HepG2 (cell line): ENCODE data around the gene LRRC51. TPM values are rescaled to one million over a fixed set of nuclear protein-coding genes. Genes with fewer than 3 reads are reported as not detected.
A peak's percentile ranks its signal among the peaks of the same experiment; 100 is the strongest.

ENCODE experiments used
- ARHGAP35 ChIP-seq: sonication (generic); formaldehyde crosslinking; IDR thresholded peaks from 2 replicates; pipeline ENCODE4 v1.9.0; 2022; ENCODE audit warnings: mild to moderate bottlenecking, inconsistent platforms, moderate library complexity, missing genetic modification reagents, borderline replicate concordance
- GABPB1 ChIP-seq: IDR thresholded peaks from 2 replicates; pipeline ENCODE4 v1.6.1; 2016; ENCODE audit warnings: mild to moderate bottlenecking, missing genetic modification reagents, moderate library complexity, missing compliant biosample characterization
- HDAC1 ChIP-seq: sonication (generic); formaldehyde crosslinking; IDR thresholded peaks from 2 replicates; pipeline ENCODE4 v1.5.1; 2020; ENCODE audit warnings: mild to moderate bottlenecking, missing genetic modification reagents
- KAT8 ChIP-seq: IDR thresholded peaks from 2 replicates; pipeline ENCODE4 v1.6.1; 2016; ENCODE audit warnings: missing genetic modification reagents, missing compliant biosample characterization
- KLF9 ChIP-seq: IDR thresholded peaks from 2 replicates; pipeline ENCODE4 v1.6.1; 2016; ENCODE audit warnings: low read depth
- NBN ChIP-seq: fragments of 450-650 bp; conservative IDR thresholded peaks from 2 replicates; pipeline ENCODE4 v1.6.1; 2017
- NFATC3 ChIP-seq: sonication (generic); formaldehyde crosslinking; IDR thresholded peaks from 2 replicates; pipeline ENCODE4 v1.5.1; 2020; ENCODE audit warnings: mild to moderate bottlenecking, missing genetic modification reagents
- RBFOX2 ChIP-seq: fragments of 200-400 bp; formaldehyde crosslinking; IDR thresholded peaks from 2 replicates; pipeline ENCODE4 v1.6.1; 2017; ENCODE audit warnings: low read depth, mild to moderate bottlenecking, low read length
- REPIN1 ChIP-seq: sonication (generic); formaldehyde crosslinking; IDR thresholded peaks from 2 replicates; pipeline ENCODE4 v1.8.0; 2022; ENCODE audit warnings: missing genetic modification reagents, low read depth, mild to moderate bottlenecking, borderline replicate concordance
- SYNCRIP ChIP-seq: fragments of 200-400 bp; formaldehyde crosslinking; IDR thresholded peaks from 2 replicates; pipeline ENCODE4 v1.6.1; 2018; ENCODE audit warnings: mild to moderate bottlenecking, low read depth, low read length; ENCODE audit not compliant: insufficient read depth
- ZKSCAN5 ChIP-seq: sonication (generic); formaldehyde crosslinking; IDR thresholded peaks from 2 replicates; pipeline ENCODE4 v1.5.1; 2020; ENCODE audit warnings: mild to moderate bottlenecking, missing genetic modification reagents
- ZNF337 ChIP-seq: sonication (generic); formaldehyde crosslinking; IDR thresholded peaks from 2 replicates; pipeline ENCODE4 v1.5.1; 2020; ENCODE audit warnings: missing genetic modification reagents, low read depth, mild to moderate bottlenecking, borderline replicate concordance
- ZSCAN29 ChIP-seq: sonication (generic); formaldehyde crosslinking; conservative IDR thresholded peaks from 2 replicates; pipeline ENCODE4 v1.4.0; 2020; ENCODE audit warnings: mild to moderate bottlenecking, missing genetic modification reagents
- polyA plus RNA-seq, 8 experiments: library from polyadenylated mRNA; depleted of rRNA in 3 of 8; stranded (reverse) in 7 of 8; unstranded in 1 of 8; fragments of >200 nt; fragmentation: Illumina TruSeq in 4 of 8; extraction: Trizol in 4 of 8; gene quantifications; 2 replicates each; pipeline versions ENCODE4 v1.2.1 to v1.2.3, GENCODE V29; 2011 to 2016; ENCODE audit warnings: low read depth in 4 of 8, missing spikeins in 1 of 8, mixed read lengths in 1 of 8; ENCODE audit not compliant: insufficient read depth in 1 of 8
- total RNA-seq, 5 experiments: library from RNA; depleted of rRNA; stranded (reverse); fragments of >200 nt; fragmentation: Illumina TruSeq; extraction: Trizol; gene quantifications; 2 replicates each; pipeline ENCODE4 v1.2.3, GENCODE V29; 2016; ENCODE audit warnings: low read depth in 1 of 5
- TF ChIP-seq, protein P1 (sequence below): sonication (generic); formaldehyde crosslinking; IDR thresholded peaks from 2 replicates; pipeline ENCODE4 v1.4.0; 2020; ENCODE audit warnings: missing genetic modification reagents, low read depth, mild to moderate bottlenecking, borderline replicate concordance
- TF ChIP-seq, protein P2 (sequence below): sonication (generic); formaldehyde crosslinking; IDR thresholded peaks from 2 replicates; pipeline ENCODE4 v1.4.0; 2020; ENCODE audit warnings: missing genetic modification reagents
- TF ChIP-seq, protein P3 (sequence below): sonication (generic); formaldehyde crosslinking; IDR thresholded peaks from 2 replicates; pipeline ENCODE4 v1.4.0; 2020; ENCODE audit warnings: mild to moderate bottlenecking, missing genetic modification reagents
- TF ChIP-seq, protein P4 (sequence below), 2 experiments: sonication (generic) in 1 of 2; formaldehyde crosslinking in 1 of 2; IDR thresholded peaks; 2 replicates each; pipeline versions ENCODE4 v1.5.1 to v1.6.1; 2011 to 2020; ENCODE audit warnings: borderline replicate concordance in 1 of 2, low read depth in 1 of 2, low read length in 1 of 2, mild to moderate bottlenecking in 1 of 2, missing genetic modification reagents in 1 of 2, moderate library complexity in 1 of 2

The LRRC51 gene
- total and polyA plus RNA-seq, 2 of the 13 experiments (the other 11 are each of a cell fraction or from before 2014, with no cell fraction given), result 5.3 to 6.0 TPM

DNA sequence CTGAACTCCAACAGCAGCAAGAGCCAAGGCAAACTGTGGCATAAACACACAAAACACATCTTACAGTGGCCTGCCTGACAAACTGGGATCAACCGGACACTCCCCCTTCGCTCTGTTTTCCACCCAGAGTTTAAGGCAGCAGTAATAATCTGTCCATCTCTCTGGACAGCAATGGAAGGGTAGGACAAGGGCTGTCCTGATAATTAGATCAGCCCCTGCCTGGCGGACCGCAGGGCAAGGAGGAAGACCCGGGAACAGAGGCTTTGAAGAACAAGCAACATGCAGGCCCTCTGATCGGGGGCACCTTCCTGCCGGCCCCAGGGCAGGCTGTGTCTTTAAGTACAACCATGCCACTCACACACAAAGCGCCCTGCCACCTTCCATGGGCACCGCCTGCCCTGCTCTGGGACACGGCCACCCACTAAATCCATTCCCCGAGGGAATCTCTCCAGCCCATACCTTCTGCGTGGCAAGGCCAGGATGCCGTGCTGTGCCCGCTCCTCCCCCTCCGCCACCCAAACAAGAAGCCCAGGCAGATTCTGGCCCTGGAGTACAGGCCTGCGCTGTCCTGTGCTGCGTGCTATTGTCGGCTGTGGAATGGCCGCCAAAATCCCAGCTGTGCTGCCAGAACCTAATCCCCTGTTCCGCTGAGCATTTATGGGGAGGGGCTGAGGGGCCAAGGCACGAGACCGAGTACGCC, 39.1 kb upstream of the LRRC51 start (continued):
- TF ChIP-seq, protein P1, sequence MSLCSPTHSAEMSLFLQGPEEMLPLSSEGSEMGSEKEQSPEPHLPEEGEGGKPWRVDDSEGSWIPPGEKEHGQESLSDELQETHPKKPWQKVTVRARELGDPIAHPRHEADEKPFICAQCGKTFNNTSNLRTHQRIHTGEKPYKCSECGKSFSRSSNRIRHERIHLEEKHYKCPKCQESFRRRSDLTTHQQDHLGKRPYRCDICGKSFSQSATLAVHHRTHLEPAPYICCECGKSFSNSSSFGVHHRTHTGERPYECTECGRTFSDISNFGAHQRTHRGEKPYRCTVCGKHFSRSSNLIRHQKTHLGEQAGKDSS, result no peak
- TF ChIP-seq, protein P2, sequence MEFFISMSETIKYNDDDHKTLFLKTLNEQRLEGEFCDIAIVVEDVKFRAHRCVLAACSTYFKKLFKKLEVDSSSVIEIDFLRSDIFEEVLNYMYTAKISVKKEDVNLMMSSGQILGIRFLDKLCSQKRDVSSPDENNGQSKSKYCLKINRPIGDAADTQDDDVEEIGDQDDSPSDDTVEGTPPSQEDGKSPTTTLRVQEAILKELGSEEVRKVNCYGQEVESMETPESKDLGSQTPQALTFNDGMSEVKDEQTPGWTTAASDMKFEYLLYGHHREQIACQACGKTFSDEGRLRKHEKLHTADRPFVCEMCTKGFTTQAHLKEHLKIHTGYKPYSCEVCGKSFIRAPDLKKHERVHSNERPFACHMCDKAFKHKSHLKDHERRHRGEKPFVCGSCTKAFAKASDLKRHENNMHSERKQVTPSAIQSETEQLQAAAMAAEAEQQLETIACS, result no peak
- TF ChIP-seq NFATC3 (CRISPR knock-in tag) (no peak), SYNCRIP (no peak), GABPB1 (CRISPR knock-in tag) (peak; percentile 37; the same call in 1 of the 2 replicates), HDAC1 (CRISPR knock-in tag) (no peak), ZKSCAN5 (no peak), KLF9 (no peak), ARHGAP35 (CRISPR knock-in tag) (no peak), RBFOX2 (peak; percentile 46), ZSCAN29 (no peak), ZNF337 (CRISPR knock-in tag) (no peak), REPIN1 (CRISPR knock-in tag) (no peak), KAT8 (no peak), NBN (no peak)
- TF ChIP-seq, protein P3, sequence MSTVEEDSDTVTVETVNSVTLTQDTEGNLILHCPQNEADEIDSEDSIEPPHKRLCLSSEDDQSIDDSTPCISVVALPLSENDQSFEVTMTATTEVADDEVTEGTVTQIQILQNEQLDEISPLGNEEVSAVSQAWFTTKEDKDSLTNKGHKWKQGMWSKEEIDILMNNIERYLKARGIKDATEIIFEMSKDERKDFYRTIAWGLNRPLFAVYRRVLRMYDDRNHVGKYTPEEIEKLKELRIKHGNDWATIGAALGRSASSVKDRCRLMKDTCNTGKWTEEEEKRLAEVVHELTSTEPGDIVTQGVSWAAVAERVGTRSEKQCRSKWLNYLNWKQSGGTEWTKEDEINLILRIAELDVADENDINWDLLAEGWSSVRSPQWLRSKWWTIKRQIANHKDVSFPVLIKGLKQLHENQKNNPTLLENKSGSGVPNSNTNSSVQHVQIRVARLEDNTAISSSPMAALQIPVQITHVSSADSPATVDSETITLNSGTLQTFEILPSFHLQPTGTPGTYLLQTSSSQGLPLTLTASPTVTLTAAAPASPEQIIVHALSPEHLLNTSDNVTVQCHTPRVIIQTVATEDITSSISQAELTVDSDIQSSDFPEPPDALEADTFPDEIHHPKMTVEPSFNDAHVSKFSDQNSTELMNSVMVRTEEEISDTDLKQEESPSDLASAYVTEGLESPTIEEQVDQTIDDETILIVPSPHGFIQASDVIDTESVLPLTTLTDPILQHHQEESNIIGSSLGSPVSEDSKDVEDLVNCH (CRISPR knock-in tag), result no peak
- TF ChIP-seq, protein P4, sequence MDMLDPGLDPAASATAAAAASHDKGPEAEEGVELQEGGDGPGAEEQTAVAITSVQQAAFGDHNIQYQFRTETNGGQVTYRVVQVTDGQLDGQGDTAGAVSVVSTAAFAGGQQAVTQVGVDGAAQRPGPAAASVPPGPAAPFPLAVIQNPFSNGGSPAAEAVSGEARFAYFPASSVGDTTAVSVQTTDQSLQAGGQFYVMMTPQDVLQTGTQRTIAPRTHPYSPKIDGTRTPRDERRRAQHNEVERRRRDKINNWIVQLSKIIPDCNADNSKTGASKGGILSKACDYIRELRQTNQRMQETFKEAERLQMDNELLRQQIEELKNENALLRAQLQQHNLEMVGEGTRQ (IDR thresholded peaks at IDR 0.05; ENCODE audit: low read depth, low read length), result no peak
- TF ChIP-seq, protein P4 (CRISPR knock-in tag; IDR thresholded peaks at IDR 0.05; ENCODE audit: borderline replicate concordance), result no peak
